H9 (cell line): ENCODE results near the gene FBXO47. TPM values are rescaled to one million over a fixed set of nuclear protein-coding genes. Genes with fewer than 3 reads are reported as not detected.

ENCODE experiments used
- DNase-seq: peaks from one replicate; pipeline ENCODE4 v3.0.0-alpha.2; 2017
- H2AFZ ChIP-seq: one replicate; pipeline ENCODE4 v1.6.1; 2013; ENCODE audit warnings: mild to moderate bottlenecking, low read length, control low read depth, moderate library complexity
- H2AK5ac ChIP-seq: 2 replicates; pipeline ENCODE4 v1.6.1; 2013; ENCODE audit warnings: low read length, control low read depth, mixed read lengths; ENCODE audit not compliant: insufficient read length
- H2BK120ac ChIP-seq: one replicate; pipeline ENCODE4 v1.6.1; 2013; ENCODE audit warnings: low read depth, mild to moderate bottlenecking, low read length, control low read depth, inconsistent platforms; ENCODE audit not compliant: poor library complexity, severe bottlenecking
- H2BK12ac ChIP-seq: 2 replicates; pipeline ENCODE4 v1.6.1; 2013; ENCODE audit warnings: low read length, control low read depth, mixed read lengths, low read depth; ENCODE audit not compliant: insufficient read length
- H2BK15ac ChIP-seq: 2 replicates; pipeline ENCODE4 v1.6.1; 2013; ENCODE audit warnings: low read depth, low read length, control low read depth
- H2BK20ac ChIP-seq: one replicate; pipeline ENCODE4 v1.6.1; 2013; ENCODE audit warnings: low read depth, mild to moderate bottlenecking, low read length, control low read depth, inconsistent platforms; ENCODE audit not compliant: poor library complexity, severe bottlenecking
- H2BK5ac ChIP-seq: 2 replicates; pipeline ENCODE4 v1.6.1; 2013; ENCODE audit warnings: low read length, control low read depth, mixed read lengths; ENCODE audit not compliant: insufficient read length
- H3K14ac ChIP-seq: 2 replicates; pipeline ENCODE4 v1.6.1; 2013; ENCODE audit warnings: low read length, control low read depth; ENCODE audit not compliant: insufficient read depth
- H3K18ac ChIP-seq: 2 replicates; pipeline ENCODE4 v1.6.1; 2013; ENCODE audit warnings: low read depth, mild to moderate bottlenecking, mixed read lengths, low read length, control low read depth; ENCODE audit not compliant: insufficient read length
- H3K23ac ChIP-seq: 2 replicates; pipeline ENCODE4 v1.6.1; 2013; ENCODE audit warnings: low read length, control low read depth, mixed read lengths, low read depth; ENCODE audit not compliant: insufficient read length
- H3K23me2 ChIP-seq: 2 replicates; pipeline ENCODE4 v1.6.1; 2013; ENCODE audit warnings: low read depth, mild to moderate bottlenecking, mixed read lengths, low read length, control low read depth; ENCODE audit not compliant: insufficient read length, poor library complexity, severe bottlenecking
- H3K27ac ChIP-seq: 2 replicates; pipeline ENCODE4 v1.5.1; 2013; ENCODE audit warnings: low read length, control low read depth, mixed read lengths, low read depth; ENCODE audit not compliant: insufficient read length
- H3K27me3 ChIP-seq: 2 replicates; pipeline ENCODE4 v1.6.1; 2013; ENCODE audit warnings: low read length, control low read depth, inconsistent platforms; ENCODE audit not compliant: insufficient read depth
- H3K4ac ChIP-seq: 2 replicates; pipeline ENCODE4 v1.6.1; 2013; ENCODE audit warnings: low read depth, mild to moderate bottlenecking, control low read depth, inconsistent platforms, low read length, moderate library complexity
- H3K4me1 ChIP-seq: 2 replicates; pipeline ENCODE4 v1.6.1; 2013; ENCODE audit warnings: low read length, control low read depth, inconsistent platforms; ENCODE audit not compliant: insufficient read depth
- H3K4me2 ChIP-seq: 2 replicates; pipeline ENCODE4 v1.6.1; 2013; ENCODE audit warnings: low read length, control low read depth, mixed read lengths; ENCODE audit not compliant: insufficient read length, insufficient read depth
- H3K56ac ChIP-seq: 2 replicates; pipeline ENCODE4 v1.6.1; 2013; ENCODE audit warnings: low read depth, mild to moderate bottlenecking, mixed read lengths, low read length, control low read depth; ENCODE audit not compliant: insufficient read length
- H3K79me1 ChIP-seq: 2 replicates; pipeline ENCODE4 v1.6.1; 2013; ENCODE audit warnings: low read depth, mild to moderate bottlenecking, moderate library complexity, low read length, control low read depth, inconsistent platforms; ENCODE audit not compliant: insufficient read depth, poor library complexity, severe bottlenecking
- H3K79me2 ChIP-seq: 2 replicates; pipeline ENCODE4 v1.6.1; 2013; ENCODE audit warnings: low read length, control low read depth, inconsistent platforms; ENCODE audit not compliant: insufficient read depth
- H3K9ac ChIP-seq: 2 replicates; pipeline ENCODE4 v1.6.1; 2013; ENCODE audit warnings: low read length, control low read depth, mixed read lengths; ENCODE audit not compliant: insufficient read length; ENCODE audit errors: extremely low read depth
- H3K9me3 ChIP-seq: one replicate; pipeline ENCODE4 v1.6.1; 2013; ENCODE audit warnings: low read depth, low read length, inconsistent platforms; ENCODE audit not compliant: control insufficient read depth
- H3T11ph ChIP-seq: one replicate; pipeline ENCODE4 v1.6.1; 2013; ENCODE audit warnings: mild to moderate bottlenecking, low read length, control low read depth, inconsistent platforms
- H4K20me1 ChIP-seq: one replicate; pipeline ENCODE4 v1.6.1; 2013; ENCODE audit not compliant: control insufficient read depth, insufficient read length, insufficient read depth
- H4K5ac ChIP-seq: 2 replicates; pipeline ENCODE4 v1.6.1; 2013; ENCODE audit warnings: low read depth, mild to moderate bottlenecking, mixed read lengths, low read length, control low read depth; ENCODE audit not compliant: insufficient read length
- H4K8ac ChIP-seq: replicated peaks from 2 replicates; pipeline ENCODE4 v1.6.1; 2013; ENCODE audit warnings: low read length, control low read depth, mixed read lengths, low read depth; ENCODE audit not compliant: insufficient read length
- H4K91ac ChIP-seq: 2 replicates; pipeline ENCODE4 v1.6.1; 2013; ENCODE audit warnings: low read depth, mild to moderate bottlenecking, moderate library complexity, mixed read lengths, low read length, control low read depth; ENCODE audit not compliant: insufficient read length
- H3K27ac Mint-ChIP-seq, 3 experiments: 2 replicates in 2 of 3; 3 replicates in 1 of 3; pipeline ENCODE4 v1.8.0; 2020 to 2021; ENCODE audit warnings: mixed read lengths in 3 of 3, mild to moderate bottlenecking in 1 of 3, moderate library complexity in 1 of 3
- H3K27me3 Mint-ChIP-seq: 2 replicates; pipeline ENCODE4 v1.8.0; 2021; ENCODE audit warnings: low read depth, mild to moderate bottlenecking, moderate library complexity, mixed read lengths
- H3K36me3 Mint-ChIP-seq, 3 experiments: 2 replicates in 2 of 3; 3 replicates in 1 of 3; pipeline ENCODE4 v1.8.0; 2020 to 2021; ENCODE audit warnings: low read depth in 3 of 3, mixed read lengths in 3 of 3; ENCODE audit not compliant: insufficient read depth in 1 of 3
- H3K4me1 Mint-ChIP-seq, 2 experiments: 2 replicates each; pipeline ENCODE4 v1.8.0; 2020; ENCODE audit warnings: mixed read lengths in 2 of 2
- H3K4me3 Mint-ChIP-seq, 2 experiments: 2 replicates in 1 of 2; 3 replicates in 1 of 2; pipeline ENCODE4 v1.8.0; 2020 to 2021; ENCODE audit warnings: mild to moderate bottlenecking in 2 of 2, mixed read lengths in 2 of 2, moderate library complexity in 1 of 2
- H3K9me3 Mint-ChIP-seq, 2 experiments: 2 replicates in 1 of 2; 3 replicates in 1 of 2; pipeline ENCODE4 v1.8.0; 2020; ENCODE audit warnings: mild to moderate bottlenecking in 2 of 2, mixed read lengths in 2 of 2, moderate library complexity in 1 of 2
- WGBS: extraction: QIAGEN DNeasy Blood & Tissue Kit; methylation state at CpG from one replicate; pipeline ENCODE4 v1.1.7; 2013; ENCODE audit warnings: missing lambda C conversion rate, low lambda C conversion rate, mixed read lengths; ENCODE audit not compliant: insufficient read length; ENCODE audit errors: extremely low coverage; 5-methylcytosine and 5-hydroxymethylcytosine counted together
- total RNA-seq: library from RNA; stranded (reverse); gene quantifications from 2 replicates; pipeline ENCODE4 v1.2.1, GENCODE V29; 2021
- TF ChIP-seq, protein P1 (sequence below): fragments of 200-600 bp; sonication (generic); conservative IDR thresholded peaks from 3 replicates; pipeline ENCODE4 v1.8.0; 2021; ENCODE audit warnings: antibody characterized with exemption, mild to moderate bottlenecking

FBXO47 gene
- total RNA-seq, 1 experiment from 2014 or later, result not detected

DNA sequence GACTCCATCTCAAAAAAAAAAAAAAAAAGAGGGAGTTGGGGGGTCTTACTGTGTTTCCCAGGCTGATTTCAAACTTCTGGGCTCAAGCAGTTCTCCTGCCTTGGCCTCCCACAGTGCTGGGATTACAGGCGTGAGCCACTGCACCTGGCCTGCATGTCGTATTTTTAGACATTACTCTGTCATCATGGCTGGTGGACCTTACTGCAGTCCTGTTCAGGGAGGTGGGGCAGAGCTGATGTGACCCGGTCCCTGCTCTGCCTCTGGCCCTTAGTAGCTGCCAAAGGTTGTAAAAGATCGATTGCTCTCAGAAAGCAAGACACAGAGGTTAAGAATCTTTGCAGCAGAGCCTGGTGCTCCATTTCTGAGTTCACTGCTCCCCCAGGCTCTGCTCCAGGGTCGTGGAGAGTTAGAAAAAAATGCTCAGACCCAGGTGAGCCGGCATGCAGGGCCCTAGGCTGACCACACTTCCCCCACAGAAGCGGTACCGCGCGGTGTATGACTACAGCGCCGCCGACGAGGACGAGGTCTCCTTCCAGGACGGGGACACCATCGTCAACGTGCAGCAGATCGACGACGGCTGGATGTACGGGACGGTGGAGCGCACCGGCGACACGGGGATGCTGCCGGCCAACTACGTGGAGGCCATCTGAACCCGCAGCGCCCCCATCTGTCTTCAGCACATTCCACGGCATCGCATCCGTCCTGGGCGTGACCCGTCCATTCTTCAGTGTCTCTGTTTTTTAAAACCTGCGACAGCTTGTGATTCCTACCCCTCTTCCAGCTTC, 48.9 kb downstream of the FBXO47 start:
- Histone ChIP-seq H3K9ac (no peak overlapping the region), H3K23ac (no peak overlapping the region), H3K79me1 (no peaks in the 10 kb centered on the region), H4K91ac (no peak overlapping the region), H4K20me1 (no peaks in the 10 kb centered on the region), H3K18ac (no peak overlapping the region), H3K4me1 (no peaks in the 10 kb centered on the region), H3K4ac (no peak overlapping the region), H3K79me2 (no peaks in the 10 kb centered on the region), H3K23me2 (no peaks in the 10 kb centered on the region), H2BK15ac (no peak overlapping the region), H3K14ac (no peak overlapping the region), H3K9me3 (no peaks in the 10 kb centered on the region), H2BK12ac (no peak overlapping the region), H4K5ac (no peak overlapping the region), H2AK5ac (no peak overlapping the region), H2BK20ac (no peak overlapping the region), H3K27me3 (no peaks in the 10 kb centered on the region), H4K8ac (no peak overlapping the region), H3K27ac (no peak overlapping the region), H2BK120ac (no peak overlapping the region), H2BK5ac (no peak overlapping the region), H2AFZ (no peak overlapping the region), H3T11ph (no peak overlapping the region), H3K4me2 (no peak overlapping the region), H3K56ac (no peak overlapping the region)
- peaks cover 21 to 58% (median 48%) of the 10 kb centered on the region in 3 experiments for H3K36me3 Mint-ChIP-seq
- DNase-seq, result peak; percentile 77
- peaks cover 13 to 18% of the 10 kb centered on the region in 2 experiments for H3K4me1 Mint-ChIP-seq
- WGBS, result no CpG with 5 or more reads among the region's 37 CpGs
- TF ChIP-seq, protein P1, sequence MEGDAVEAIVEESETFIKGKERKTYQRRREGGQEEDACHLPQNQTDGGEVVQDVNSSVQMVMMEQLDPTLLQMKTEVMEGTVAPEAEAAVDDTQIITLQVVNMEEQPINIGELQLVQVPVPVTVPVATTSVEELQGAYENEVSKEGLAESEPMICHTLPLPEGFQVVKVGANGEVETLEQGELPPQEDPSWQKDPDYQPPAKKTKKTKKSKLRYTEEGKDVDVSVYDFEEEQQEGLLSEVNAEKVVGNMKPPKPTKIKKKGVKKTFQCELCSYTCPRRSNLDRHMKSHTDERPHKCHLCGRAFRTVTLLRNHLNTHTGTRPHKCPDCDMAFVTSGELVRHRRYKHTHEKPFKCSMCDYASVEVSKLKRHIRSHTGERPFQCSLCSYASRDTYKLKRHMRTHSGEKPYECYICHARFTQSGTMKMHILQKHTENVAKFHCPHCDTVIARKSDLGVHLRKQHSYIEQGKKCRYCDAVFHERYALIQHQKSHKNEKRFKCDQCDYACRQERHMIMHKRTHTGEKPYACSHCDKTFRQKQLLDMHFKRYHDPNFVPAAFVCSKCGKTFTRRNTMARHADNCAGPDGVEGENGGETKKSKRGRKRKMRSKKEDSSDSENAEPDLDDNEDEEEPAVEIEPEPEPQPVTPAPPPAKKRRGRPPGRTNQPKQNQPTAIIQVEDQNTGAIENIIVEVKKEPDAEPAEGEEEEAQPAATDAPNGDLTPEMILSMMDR, result peak; percentile 56
- no peak overlapping the region for H3K4me3 Mint-ChIP-seq
- peak overlapping the region; percentile 49 to 70 (median 57); a peak in 4 of 7 replicates for H3K27ac Mint-ChIP-seq
- H3K9me3 Mint-ChIP-seq, result no peaks in the 10 kb centered on the region
- no peaks in the 10 kb centered on the region; the same call in 1 of the 2 replicates for H3K27me3 Mint-ChIP-seq
